PFSK-1 (cell line): ENCODE measurements around the gene UBN2.

Experiments
- FOXP2 ChIP-seq: optimal IDR thresholded peaks from 2 replicates; pipeline ENCODE3; 2011; ENCODE audit warnings: borderline replicate concordance, control low read depth, inconsistent platforms; ENCODE audit not compliant: insufficient read depth; ENCODE audit errors: extremely low read length, extremely low read depth
- POLR2AphosphoS5 ChIP-seq: IDR thresholded peaks from 2 replicates; pipeline ENCODE4 v1.6.1; 2012; ENCODE audit warnings: low read depth, mild to moderate bottlenecking, control low read depth, low read length, moderate library complexity
- SIN3A ChIP-seq: IDR thresholded peaks from 2 replicates; pipeline ENCODE4 v1.6.1; 2012; ENCODE audit warnings: mild to moderate bottlenecking, low read length, moderate library complexity, borderline replicate concordance; ENCODE audit not compliant: insufficient read depth
- TAF1 ChIP-seq: IDR thresholded peaks from 2 replicates; pipeline ENCODE4 v1.6.1; 2012; ENCODE audit warnings: low read length, control low read depth, borderline replicate concordance; ENCODE audit not compliant: insufficient read depth
- TF ChIP-seq, protein P1 (sequence below), 2 experiments: IDR thresholded peaks; 2 replicates each; pipeline versions ENCODE4 v1.6.1 to v1.8.0; 2011 to 2012; ENCODE audit warnings: low read depth in 2 of 2, low read length in 2 of 2, control low read depth in 1 of 2, inconsistent platforms in 1 of 2, mild to moderate bottlenecking in 1 of 2, moderate library complexity in 1 of 2; ENCODE audit not compliant: insufficient read depth in 1 of 2

The UBN2 gene

DNA sequence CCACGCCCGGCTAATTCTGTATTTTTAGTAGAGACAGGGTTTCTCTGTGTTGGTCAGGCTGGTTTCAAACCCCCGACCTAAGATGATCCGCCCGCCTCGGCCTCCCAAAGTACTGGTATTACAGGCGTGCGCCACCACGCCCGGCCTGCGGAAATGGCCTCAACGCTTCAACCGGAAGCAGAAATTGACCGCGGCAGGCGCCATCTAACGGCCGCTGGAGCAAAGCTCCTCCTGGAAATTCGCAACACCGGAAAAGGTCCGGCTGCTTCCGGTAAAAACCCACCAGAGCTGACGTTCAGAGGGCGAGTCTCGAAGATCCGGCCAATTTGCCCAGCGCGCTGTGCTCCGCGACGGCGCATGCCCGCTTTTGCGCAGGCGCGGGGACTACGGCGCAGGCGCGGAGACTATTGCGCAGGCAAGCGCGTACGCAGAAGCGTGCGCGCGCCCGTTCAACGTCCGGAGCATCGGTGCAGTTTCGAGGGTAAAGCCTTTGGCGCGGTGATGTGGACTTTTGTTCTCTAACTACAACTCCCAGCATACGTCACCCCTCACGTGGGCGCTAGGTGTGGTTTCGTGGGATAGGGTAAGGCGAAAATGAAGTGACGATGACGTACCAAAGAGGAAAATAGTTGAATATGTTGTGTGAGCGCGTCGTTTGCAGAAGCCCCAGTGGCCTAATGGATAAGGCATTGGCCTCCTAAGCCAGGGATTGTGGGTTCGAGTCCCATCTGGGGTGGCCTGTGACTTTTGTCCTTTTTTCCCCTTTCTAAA is 109.2 kb downstream of the UBN2 start:
- TF ChIP-seq POLR2AphosphoS5 (no peak; the same call in 1 of the 2 replicates), TAF1 (peak; percentile 55; the same call in 1 of the 2 replicates), SIN3A (no peak), FOXP2 (no peak)
- TF ChIP-seq, protein P1, sequence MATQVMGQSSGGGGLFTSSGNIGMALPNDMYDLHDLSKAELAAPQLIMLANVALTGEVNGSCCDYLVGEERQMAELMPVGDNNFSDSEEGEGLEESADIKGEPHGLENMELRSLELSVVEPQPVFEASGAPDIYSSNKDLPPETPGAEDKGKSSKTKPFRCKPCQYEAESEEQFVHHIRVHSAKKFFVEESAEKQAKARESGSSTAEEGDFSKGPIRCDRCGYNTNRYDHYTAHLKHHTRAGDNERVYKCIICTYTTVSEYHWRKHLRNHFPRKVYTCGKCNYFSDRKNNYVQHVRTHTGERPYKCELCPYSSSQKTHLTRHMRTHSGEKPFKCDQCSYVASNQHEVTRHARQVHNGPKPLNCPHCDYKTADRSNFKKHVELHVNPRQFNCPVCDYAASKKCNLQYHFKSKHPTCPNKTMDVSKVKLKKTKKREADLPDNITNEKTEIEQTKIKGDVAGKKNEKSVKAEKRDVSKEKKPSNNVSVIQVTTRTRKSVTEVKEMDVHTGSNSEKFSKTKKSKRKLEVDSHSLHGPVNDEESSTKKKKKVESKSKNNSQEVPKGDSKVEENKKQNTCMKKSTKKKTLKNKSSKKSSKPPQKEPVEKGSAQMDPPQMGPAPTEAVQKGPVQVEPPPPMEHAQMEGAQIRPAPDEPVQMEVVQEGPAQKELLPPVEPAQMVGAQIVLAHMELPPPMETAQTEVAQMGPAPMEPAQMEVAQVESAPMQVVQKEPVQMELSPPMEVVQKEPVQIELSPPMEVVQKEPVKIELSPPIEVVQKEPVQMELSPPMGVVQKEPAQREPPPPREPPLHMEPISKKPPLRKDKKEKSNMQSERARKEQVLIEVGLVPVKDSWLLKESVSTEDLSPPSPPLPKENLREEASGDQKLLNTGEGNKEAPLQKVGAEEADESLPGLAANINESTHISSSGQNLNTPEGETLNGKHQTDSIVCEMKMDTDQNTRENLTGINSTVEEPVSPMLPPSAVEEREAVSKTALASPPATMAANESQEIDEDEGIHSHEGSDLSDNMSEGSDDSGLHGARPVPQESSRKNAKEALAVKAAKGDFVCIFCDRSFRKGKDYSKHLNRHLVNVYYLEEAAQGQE (IDR thresholded peaks at IDR 0.05; ENCODE audit: insufficient read depth in 1 of 2, low read depth in 2 of 2, low read length in 2 of 2), result 0 out of 4 replicates have a peak, but pooled peaks of 1 of the 2 experiments have one; percentile 20

DNA sequence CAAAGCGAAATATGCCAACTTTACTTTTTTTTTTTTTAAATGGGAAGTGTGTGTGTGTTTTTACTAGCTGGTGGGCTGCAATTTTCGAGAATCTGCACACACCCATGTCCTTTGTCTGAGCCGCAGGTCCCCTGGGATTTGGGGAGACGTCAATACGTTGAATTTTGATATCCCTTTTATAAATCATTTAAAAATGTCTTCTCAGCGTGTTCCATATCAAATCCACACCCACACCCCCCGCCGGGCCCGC is 109.7 kb downstream of the UBN2 start:
- no peak for TF ChIP-seq FOXP2

DNA sequence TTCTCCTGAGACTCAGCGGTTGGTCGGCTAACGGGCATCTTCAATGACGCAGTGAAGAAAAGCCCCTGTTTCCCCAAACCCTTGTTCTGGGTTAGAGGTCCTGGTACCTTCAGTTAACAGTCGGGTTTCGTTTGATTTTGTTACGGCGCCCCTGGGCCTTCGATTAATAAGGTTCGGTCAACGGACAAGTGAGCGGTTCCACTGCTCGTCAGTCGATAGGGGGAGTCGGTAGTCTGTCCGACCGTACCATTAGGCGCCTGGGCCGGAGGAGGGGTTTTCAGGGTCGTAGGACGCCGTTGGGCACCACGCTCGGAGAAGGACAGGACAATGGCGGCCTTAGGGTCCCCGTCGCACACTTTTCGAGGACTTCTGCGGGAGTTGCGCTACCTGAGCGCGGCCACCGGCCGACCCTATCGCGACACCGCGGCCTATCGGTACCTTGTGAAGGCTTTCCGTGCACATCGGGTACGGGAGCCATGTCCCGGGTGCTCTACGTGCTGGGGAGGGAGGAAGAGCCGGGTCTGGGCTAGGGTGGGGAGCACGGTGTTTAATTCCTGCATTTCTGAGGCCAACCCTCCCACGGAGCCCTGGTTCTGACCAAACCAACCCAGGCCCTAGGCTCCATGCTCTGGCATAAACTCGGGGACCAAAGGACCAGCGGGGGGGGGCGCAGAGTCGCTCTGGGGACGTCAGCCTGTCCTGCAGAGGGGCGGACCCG is 110.2 kb downstream of the UBN2 start, which contains the start of gene FMC1:
Gene FMC1 (plus strand): TSS at position 280 of the 718 bp plus-strand sequence. CDS start 48 bp downstream, at position 328.
- TF ChIP-seq POLR2AphosphoS5 (peak; percentile 73), SIN3A (no peak)

DNA sequence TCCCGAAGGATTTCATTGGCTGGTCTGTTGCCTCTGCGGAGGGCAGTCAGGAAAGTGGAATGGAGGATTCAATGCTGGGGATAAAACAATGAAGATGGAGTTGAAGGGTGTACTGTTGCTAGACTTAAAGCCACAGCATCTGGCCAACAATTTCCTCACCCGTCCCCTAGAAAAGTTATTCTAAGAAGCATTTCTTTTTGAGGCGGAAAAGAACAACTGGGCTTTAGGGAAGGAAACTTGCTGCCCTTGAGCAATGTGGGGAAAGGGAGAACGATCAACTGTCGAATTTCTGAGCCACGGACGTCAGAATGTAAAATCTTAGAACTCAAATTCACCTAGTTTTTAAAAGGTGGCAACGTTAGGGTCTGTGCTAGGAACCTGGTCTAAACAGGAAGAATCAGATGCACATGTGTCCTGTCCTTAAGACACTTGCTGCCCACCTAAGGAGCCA is 110.8 kb downstream of the UBN2 start:
- TF ChIP-seq TAF1, result peak; percentile 75; the same call in 1 of the 2 replicates
- TF ChIP-seq, protein P1 (IDR thresholded peaks at IDR 0.05; ENCODE audit: insufficient read depth in 1 of 2, low read depth in 2 of 2, low read length in 2 of 2), result no peak

DNA sequence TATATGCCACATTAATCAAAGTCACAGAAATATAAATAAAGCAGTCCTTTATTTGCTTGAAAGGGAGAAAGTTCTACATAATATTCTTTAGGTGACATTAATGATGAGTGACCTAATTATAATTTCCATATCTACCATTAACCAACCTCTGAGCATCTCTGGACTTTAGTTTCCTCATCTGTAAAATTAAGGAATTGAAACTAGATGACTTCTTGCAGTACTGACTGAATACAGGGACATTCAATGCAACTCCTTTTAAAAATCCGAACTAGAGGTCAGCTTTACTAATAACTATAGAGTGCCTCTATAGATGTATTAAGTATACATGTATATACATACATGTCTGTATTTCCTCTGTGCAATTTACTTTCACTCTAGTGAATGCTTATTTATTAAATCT is 114.0 kb downstream of the UBN2 start:
- no peak for TF ChIP-seq TAF1
- TF ChIP-seq, protein P1 (IDR thresholded peaks at IDR 0.05; ENCODE audit: insufficient read depth in 1 of 2, low read depth in 2 of 2, low read length in 2 of 2), result no peak
- no peak for TF ChIP-seq FOXP2
- no peak for TF ChIP-seq POLR2AphosphoS5
- TF ChIP-seq SIN3A, result no peak

DNA sequence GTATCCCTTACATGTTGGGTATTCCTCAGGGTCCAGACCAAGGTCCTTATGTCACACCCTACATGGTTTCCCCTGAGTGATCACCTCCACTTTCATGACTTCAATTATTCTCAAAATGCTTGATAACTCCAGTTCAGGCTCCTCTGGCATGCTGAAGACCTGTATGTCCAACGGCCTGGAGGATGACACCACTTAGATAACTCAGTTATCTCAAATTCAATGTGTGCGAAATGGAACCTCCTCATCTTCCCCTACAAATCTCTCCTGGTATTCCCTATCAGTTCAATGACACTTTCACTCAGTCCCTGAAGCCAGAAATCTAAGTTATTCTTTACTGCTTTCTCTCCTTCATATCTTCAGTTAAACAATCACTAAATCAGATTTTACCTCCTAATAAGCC is 120.0 kb downstream of the UBN2 start:
- no peak for TF ChIP-seq FOXP2
- no peak for TF ChIP-seq SIN3A
- TF ChIP-seq, protein P1 (IDR thresholded peaks at IDR 0.05; ENCODE audit: insufficient read depth in 1 of 2, low read depth in 2 of 2, low read length in 2 of 2), result no peak
- TF ChIP-seq TAF1, result no peak
- TF ChIP-seq POLR2AphosphoS5, result no peak
